G401.6 (cell line): ENCODE data around the gene DPF3.

ENCODE experiments used
- FAIRE-seq: peaks from 2 replicates; lab custom pipeline; 2012; peaks lifted over from hg19 to GRCh38; lab: Jason Lieb, UNC

The DPF3 gene

DNA sequence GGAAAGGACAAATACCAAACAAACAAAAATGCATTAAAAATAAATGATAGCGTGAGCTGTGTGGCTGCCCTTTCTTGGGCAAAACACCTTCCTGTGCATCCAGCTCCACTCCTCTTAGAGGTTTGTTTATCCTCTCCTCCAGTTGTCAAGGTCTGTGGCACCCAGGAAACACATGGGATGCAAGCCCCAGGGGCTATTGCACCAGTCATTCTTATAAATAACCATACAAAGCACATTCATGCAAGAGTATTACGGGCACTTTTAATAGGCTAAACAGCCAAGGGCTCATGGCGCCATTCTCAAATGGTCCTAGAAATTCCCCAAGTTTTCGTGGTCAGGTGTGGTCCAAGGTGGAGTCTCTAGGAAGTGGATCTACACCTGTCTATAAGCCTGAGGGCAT is 257.0 kb downstream of the DPF3 start:
- no peak for FAIRE-seq

DNA sequence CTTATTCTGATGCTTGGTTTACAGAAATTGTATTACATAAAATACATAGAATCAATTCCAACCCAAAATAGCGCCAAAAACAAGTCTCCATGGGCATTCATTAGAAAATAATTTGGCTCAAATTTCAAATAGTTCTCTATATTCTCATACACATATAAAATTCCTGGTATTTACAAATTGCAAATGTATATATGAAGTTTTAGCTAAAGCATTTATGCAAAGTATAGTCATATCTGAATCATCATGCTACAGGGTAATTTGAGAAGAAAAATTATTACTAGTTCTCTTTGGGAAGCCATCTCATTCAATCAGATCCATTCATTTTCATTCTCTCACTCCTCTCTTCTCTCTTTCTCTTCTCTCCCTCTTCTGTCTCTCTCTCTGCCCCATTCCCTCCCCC is 257.8 kb downstream of the DPF3 start:
- FAIRE-seq = no peak

DNA sequence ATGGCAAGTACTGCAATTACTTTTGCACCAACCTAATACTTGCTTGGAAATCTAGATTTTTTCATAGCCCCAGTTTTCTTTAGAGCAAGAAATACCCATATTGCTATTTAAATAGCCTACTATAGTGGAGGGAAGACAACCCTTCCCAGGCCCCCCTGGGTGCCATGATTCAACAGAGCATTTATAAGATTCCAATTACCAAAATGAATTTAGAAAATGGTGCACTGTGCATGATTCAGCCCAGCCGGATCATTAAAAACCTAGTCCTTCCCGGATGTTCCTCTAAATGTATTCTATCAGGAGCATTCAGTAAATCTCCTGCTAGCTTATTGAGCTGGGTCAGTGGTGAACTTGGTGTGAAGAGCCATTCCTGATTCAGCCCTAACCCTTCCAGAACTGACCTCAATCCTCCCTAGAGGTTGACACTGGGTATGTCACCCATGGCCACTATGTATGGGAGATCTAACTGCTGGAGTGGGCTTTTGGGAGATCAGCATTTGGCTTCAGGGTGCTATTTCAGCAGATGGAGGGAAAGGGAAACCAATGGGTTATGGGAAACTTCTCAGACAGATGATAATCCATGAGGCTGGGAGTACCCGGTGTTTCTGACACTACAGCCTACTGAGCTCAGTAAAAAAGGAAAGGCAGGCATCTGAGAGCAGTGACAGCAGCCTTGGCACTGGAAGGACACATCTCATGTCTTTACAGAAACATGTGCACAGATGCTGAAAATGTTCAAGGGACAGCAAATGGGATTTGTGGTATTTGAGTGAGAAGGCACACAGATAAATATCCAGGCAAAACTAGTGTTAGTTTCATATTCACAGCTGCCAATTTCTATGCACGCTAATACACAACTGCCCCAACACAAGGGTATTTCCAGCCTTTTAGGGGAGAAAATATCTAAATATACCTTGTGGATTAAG is 258.9 kb downstream of the DPF3 start:
- no peak for FAIRE-seq

DNA sequence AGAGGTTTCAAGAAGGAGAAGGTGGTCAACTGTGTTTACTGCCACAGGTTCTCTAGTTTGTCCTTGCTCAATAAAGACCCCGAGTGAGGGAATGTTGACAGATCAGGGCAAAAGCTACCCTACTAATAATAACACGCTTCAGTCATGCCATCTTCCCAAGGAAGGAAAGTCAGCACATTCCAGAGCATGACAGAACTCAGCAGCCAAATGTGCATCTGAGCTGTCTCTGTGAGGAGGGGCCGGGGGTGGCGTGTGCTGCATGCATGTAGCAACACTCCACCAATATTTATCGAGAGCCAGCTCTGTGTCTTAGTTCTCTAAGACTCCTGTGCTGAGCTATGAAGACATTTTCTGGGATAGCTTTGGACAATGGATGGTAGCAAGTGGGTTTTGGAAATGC is 260.4 kb downstream of the DPF3 start:
- no peak for FAIRE-seq

DNA sequence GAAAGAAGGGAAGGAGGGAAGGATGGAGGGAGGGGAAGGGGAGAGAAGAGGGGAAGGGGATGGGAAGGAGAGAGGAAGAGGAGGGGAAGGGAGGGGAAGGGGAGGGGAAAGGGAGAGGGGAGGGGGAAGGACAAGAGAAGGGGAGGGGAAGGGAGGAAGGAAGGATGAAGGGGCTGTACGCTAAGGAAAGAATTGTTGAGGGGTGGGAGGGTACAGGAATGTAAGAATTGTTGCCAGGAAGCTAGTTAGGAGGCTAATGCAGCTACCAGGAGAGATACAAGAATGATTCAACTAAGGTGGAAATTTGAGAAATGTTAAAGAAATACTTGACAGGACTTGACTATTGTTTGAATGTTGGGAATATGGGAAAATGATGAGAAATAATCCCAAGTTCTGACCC is 261.2 kb downstream of the DPF3 start:
- FAIRE-seq = no peak

DNA sequence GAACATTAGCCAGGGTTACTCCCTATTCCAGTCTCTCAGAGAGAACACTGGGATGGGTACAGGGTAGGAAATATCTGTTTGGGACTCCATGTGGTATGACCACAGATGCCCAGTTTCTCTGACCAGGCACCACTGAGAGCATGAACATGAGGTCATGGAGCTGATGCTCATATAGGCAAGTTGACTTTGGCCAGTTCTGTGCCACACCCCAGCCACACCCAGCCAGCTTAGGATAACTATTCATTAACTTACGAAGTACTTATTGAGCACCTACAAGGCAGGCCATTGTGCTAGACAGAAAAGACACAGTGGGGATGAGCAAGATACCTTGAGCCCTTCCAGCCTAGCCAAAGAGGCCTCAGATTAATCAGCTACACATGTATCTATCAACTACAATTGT is 262.5 kb downstream of the DPF3 start:
- FAIRE-seq = no peak

DNA sequence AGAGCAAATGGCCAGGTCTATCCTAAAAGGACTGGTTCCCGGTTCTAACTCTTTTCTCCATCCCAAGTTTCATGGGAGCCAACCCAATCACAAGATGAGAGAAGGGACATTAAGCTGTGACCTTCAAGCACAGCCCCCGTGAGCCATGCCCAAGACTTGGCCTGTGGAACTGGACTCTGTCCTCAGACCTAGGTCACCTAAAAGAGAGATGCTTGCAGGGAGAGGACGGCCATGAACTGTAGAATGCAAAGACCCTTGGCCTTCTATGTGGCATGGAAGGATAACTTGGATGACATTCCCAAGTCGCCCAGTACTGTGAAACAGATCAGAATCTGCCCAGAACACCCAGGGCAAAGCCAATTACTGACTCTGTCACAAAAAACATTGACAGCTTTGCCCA is 263.5 kb downstream of the DPF3 start:
- FAIRE-seq = no peak

DNA sequence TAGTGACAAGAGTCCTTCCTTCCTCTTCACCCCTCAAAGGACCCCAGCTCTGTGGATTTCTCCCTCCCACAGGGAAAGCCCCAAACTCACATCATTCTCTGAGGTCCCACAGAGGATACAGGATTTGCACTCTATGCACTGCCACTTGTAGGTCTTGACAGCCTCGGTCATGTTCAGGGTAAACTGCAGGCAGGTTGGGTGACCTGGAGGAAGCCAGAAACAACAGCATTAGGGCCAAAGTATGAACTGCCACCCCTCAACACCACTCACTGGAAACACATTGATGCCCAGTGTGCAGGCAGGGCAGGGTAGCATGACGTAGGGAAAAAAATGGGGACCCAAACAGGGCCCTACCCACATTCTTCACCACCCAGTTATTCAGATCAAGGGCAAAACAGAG is 264.4 kb downstream of the DPF3 start:
- no peak for FAIRE-seq

DNA sequence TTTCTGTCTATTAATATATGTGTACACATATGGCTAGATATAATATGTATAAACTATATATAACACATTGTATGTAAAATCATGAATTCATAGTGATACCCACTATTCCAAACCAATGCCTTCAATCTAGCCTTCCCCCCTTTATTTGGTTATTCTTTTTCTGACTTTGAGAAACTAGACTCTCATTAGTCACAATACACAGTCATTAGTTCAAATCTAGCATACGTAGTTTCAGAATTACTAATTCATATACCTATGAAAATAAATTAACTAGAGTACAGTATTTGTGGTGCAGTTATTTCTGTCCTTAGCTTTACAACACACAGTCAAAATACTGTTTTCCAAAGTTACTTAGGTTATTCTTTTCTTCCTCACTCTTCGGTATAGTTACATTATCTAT is 268.2 kb downstream of the DPF3 start:
- no peak for FAIRE-seq

DNA sequence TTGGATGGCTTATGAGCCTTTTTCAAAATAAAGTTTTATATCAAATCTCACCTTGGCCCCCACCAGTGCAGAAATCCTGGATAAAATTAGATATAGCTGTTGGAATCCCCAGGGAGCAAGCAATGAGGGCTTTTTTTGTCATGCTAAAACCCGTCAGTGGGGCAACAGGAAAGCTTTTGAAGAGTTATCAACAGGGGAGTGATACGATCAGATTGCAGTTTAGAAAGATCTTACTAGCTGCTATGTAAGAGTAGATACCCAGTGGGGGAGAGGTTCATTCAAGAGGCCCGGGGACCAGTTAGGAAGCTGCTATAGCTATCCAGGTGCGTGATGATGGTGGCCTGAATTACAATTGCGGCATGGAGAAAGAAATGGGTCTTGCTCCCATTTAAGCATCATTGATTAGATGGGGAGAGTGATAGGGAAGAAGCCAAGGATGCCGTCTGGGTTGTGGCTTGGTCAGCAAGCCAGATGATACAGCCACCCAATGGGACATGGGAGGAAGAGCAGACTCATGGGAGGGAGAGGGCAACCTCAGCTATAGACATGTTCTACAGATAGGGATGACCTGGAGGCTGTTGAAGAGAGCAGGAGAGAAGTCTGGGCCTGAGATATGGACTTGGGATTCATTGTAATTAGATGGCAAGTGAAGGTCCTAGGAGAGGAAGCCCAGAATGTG is 272.4 kb downstream of the DPF3 start:
- FAIRE-seq = no peak

DNA sequence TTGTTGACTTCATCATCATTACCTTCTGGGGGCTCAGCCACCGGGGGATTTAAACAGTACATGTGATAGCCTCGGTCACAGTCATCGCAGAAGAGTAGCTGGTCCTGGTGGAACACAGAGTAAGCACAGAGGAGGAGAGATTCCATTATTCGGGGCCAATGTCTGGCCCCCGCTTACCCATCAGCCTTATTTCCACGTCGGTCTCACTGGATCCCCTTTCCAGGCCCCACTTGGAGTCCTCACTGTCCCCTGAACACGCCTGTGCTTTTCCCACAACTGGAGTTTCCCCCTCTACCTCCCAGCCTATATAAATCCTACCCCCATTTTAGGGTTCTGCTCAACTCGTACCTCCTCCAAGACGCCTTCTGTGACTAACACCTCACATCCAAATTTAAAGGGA is 274.0 kb downstream of the DPF3 start:
- FAIRE-seq = no peak

DNA sequence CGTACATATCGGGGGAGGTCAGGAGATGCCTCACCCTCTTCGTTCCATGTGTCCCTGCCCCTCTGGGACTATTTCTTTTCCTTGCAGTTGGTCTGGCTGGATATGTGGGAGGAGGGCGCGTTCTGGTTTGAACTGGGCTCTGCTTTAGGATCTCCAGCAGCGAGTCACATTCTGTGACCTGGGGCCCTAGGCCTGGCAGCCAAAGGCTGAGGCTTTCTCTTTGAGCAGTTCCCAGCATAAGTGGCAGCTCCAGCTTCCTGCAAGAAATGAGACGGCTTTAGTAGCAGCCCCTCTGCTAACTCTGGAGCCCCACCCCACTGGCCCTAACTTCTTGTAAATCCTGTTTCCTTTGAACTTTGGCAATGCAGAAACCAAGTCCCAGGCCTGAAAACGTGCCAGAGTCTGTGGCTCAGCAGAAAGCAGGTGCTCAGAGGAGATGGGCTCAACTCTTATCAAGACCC is 274.8 kb downstream of the DPF3 start:
- FAIRE-seq = no peak

DNA sequence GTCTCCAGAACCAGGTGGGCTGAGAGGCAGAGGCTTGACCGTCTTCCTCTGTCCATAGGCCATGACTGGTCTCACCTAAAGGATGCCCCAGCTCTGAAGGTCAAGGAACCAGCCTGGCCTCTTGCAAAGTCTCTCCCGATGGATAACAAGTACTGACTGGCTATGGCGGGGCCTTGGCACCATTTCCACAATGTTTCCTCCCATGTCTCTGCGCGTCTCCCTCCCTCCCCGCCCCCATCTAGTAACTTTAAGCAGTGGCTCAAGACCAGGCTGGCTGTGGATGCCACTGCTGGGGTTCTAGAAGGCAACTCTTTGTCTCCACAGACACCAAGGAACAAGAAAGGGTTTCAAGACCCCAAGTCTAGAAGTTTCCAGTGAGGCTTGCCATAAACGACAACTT is 275.5 kb downstream of the DPF3 start:
- FAIRE-seq = no peak

DNA sequence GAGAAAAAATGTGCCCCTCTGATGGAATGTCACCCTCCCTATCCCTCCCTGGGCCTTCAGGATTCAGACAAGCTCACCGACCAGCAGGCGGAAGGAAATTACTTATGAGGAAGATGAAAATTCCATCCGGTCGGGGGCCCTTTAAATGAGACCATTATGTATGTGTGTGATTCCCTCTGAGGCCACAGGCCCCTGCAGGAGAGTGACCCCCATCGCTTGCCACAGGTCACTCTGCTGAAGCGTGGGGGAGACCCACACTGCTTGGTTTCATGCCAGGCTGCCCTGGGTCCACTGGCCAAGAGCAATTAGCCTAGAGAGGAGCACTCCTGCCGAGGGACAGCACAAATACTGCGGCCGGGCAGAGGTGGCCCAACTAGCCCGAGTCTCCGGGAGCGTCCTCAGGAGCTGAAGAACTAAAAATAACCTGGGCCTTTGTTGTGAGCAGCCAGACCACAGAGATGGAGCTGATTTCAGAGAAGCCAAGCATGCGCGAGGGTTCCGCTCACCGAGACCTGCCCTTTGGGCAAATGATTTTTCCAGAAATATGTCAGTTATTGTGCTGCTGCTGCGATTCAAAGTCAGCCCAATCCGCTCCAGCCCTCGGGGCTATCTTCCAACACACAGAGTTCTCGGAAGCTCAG is 276.4 kb downstream of the DPF3 start:
- no peak for FAIRE-seq

DNA sequence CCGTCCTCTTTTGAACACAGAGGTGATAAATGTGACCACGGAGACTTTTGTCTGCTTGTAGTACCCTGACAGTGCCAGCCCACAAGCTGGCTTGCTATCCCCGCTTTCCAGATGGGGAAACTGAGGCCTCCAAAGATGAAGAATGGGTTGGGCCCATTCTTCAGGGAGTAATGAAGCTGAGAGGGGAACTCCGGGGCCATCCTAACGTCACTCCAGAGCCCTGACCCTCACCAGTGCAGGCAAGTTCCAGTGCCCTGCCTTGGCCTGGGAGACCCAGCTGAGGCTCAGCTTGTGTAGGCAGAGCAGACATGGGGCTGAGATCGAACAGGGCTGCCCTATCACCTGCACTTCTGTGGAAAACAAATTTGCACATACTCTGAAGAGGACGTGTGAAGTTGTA is 277.1 kb downstream of the DPF3 start:
- no peak for FAIRE-seq

DNA sequence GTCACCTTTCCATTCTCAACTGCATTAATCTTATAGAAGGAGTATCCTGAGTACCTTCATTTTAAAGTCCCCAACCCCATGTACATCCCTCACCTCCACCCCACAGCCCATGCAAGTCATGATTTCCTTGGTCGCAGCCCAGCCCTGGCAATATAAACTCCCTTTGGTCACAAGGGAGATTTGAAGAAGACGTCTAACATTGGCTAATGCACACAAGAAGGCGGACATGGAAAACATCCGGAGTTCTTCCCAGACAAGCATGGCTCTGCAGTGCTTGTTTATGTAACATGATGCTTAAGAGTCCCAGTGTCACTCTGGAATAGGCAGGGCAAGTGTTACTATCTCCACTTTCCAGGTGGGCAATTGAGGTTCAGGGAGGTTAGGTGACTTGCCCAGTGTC is 277.6 kb downstream of the DPF3 start:
- no peak for FAIRE-seq

DNA sequence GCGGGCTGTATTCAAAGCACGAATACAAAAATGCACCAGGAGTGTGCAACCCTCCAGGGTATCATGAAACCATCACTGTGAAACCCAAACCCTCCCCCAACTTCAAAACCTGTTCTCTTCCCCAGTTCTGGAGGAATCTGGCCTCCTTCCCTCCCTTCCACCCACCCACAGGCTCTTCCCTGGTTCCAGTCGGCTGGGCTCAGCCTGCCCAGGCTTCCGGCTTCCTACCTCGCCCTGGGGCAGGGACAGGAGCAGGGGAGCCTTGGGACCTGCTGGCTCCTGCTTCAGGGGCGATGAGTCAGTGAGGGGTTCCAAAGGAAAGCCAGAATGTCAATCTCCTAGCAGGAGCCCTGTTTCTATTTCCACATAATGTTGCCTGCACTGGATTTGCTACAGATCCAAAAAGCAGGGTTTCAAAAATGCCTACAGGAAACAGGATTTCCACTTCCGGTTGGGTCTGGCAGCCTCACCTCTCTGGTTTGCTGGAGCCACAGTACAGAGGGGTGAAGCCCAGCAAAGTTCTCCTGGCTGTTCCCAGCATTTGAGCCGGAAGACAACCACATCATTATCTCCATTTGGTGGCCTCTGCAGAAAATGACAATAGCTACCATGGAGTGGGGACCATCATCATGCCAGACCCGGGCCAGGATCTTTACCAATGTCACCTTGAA is 278.3 kb downstream of the DPF3 start:
- no peak for FAIRE-seq

DNA sequence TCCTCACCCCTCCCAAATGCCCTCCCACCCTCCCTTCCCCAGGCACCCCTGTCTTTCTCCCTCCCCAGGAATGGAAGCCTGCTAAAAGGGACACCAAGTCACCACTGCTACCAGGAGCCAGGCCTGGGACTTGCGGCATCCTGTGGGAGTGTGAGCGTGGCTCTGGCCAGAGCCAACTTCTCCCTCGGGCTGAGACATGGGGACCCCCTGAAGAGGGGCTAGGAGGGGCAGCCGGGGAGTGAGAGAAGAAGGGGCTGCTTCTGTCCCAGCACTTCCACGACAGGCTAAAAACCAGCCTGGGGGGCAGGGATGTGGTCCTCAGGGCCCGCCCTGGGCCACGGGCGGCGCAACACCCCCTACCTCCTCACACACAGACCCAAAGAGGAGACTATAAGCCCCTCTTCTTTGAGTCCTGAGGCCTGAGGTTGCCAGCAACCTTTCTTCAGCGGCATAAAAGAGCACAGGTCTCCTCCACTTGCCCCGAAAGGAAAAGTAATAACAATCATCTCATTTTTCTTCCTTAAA is 278.9 kb downstream of the DPF3 start:
- no peak for FAIRE-seq

DNA sequence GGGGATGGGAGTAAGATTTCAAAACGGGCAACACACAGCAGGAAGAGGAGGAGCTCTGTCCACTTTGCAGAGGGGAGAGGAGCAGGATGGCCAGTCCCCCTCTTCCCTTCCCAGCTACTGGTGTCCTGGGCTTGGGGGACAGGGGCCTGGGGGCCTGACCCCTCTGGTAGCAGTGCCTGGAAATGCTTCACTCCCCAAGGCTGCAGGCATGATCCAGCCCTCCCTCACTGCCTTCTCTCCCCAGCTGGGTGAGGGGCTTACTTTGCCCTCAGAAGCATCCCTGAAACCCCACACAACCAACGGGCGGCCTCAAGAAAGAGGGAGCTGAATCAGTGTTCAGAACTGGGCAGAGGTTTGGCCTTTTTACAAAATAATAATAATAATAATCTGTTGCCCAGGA is 279.5 kb downstream of the DPF3 start:
- no peak for FAIRE-seq

DNA sequence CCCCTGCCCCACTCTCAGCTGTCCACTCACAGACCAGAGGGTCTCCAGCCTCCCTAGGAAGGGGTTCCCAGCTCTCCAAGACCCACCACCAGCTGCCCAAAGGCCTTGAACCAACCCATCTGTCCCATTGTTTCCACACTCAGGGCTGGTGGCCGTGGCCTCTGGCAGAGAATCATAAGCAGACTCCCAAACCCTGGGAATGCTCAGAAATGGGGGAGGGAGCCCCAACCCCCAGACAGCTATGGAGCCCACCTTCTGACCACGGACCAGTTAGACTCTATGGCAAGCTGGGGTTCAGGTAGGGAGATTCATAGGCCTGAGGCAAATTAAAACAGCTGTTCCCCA is 280.0 kb downstream of the DPF3 start:
- no peak for FAIRE-seq

DNA sequence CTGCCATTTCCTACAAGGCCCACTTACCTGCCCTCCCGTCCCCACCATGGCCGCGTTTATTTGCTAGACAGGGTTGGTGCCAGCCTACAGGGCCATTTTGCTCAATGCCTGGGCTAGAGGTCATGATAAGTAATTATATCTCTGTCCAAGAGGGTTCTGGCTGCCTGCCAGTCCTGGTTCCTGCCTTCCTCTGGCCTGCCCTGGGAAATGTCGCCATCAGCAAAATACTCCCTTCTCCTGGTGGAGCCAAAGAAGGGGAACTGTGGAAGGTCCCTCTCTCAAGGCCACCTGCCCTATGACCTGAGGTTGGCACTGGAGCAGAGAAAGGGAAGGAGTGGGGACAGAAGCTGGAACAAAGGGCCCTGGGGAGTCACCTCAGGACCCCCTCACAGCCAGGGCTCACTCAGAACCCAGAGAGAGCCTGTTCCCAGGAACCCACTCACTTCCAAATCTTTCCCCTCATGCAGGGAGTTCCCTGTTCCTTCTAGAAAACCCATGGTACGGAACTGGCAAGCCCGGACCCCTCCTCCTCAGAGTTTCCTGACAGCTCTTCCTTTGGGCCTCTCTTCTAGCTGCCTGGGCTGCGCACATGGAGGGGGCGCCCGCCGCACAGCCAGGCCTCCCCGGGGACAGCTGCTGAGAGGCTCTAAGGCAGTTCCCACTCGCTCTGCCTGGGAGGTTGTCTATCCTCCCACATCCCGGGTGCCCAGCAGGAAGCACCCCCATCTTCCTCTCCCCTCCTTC is 280.5 kb downstream of the DPF3 start:
- no peak for FAIRE-seq

DNA sequence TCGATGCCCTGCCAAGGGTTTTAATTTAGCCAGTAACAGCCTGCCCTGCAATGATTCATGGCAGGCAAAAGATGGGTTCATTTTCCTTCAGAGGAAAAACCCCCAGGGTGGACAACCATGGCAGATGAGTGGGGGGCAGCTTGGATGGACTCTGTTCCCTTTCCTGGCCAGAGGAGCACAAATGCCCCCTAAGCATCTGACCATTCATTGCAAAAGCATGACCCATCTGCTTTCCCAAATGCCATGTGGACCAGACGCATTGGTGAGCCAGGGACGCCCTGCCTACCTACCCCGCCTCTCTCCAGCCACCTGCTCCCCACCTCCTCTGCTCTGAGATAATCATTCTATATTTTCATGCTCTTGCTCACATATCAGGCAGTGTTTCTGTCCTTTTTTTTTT is 281.9 kb downstream of the DPF3 start:
- FAIRE-seq = no peak
